Islet precursor cell (in vitro differentiated cells): ENCODE results near the gene ARMC8.
A peak's percentile ranks its signal among the peaks of the same experiment; 100 is the strongest.

ENCODE experiments used
- DNase-seq: peaks from one replicate; pipeline ENCODE4 v3.0.0-alpha.2; 2018

The ARMC8 gene

GRCh38 chr3:138310494-138310893, 123.4 kb downstream of the ARMC8 start:
- no peak for DNase-seq

- no peak for DNase-seq
Observed at GRCh38 chr3:138314751-138315150, 127.7 kb downstream of the ARMC8 start.

GRCh38 chr3:138317687-138318086, 130.6 kb downstream of the ARMC8 start:
- no peak for DNase-seq

GRCh38 chr3:138323971-138324370, 136.9 kb downstream of the ARMC8 start:
- DNase-seq, result no peak

- DNase-seq, result no peak
Observed at GRCh38 chr3:138325990-138326389, 138.9 kb downstream of the ARMC8 start.

- DNase-seq, result no peak
Observed at GRCh38 chr3:138326866-138327595, 139.9 kb downstream of the ARMC8 start.

GRCh38 chr3:138327831-138328230, 140.7 kb downstream of the ARMC8 start:
- no peak for DNase-seq

GRCh38 chr3:138328341-138328740, 141.2 kb downstream of the ARMC8 start:
- no peak for DNase-seq

GRCh38 chr3:138329127-138329983, 142.3 kb downstream of the ARMC8 start, which contains the start of gene NME9:
NME9 (minus strand) TSS chr3:138329851; CDS start chr3:138329335, 516 bp downstream.
- peak; percentile 99 for DNase-seq

GRCh38 chr3:138329984-138330293, 142.8 kb downstream of the ARMC8 start:
- no peak for DNase-seq

GRCh38 chr3:138331143-138331894, 144.2 kb downstream of the ARMC8 start:
- DNase-seq, result no peak

- DNase-seq, result no peak
Observed at GRCh38 chr3:138332472-138333073, 145.5 kb downstream of the ARMC8 start.

GRCh38 chr3:138334608-138335007, 147.5 kb downstream of the ARMC8 start:
- DNase-seq, result no peak

GRCh38 chr3:138336454-138336999, 149.4 kb downstream of the ARMC8 start:
- no peak for DNase-seq

GRCh38 chr3:138338244-138338643, 151.1 kb downstream of the ARMC8 start:
- no peak for DNase-seq

GRCh38 chr3:138338811-138339210, 151.7 kb downstream of the ARMC8 start:
- DNase-seq, result no peak

- no peak for DNase-seq
Observed at GRCh38 chr3:138340511-138340910, 153.4 kb downstream of the ARMC8 start.

GRCh38 chr3:138344754-138345153, 157.7 kb downstream of the ARMC8 start:
- DNase-seq, result no peak
